Neural cell (in vitro differentiated cells): ENCODE measurements around the gene SH3BP5. TPM values are rescaled to one million over a fixed set of nuclear protein-coding genes. Genes with fewer than 3 reads are reported as not detected.

Experiments
- H2AFZ ChIP-seq: fragments of 200-600, 300-800 bp; sonication (generic), shearing (Covaris generic); 2 replicates; pipeline ENCODE4 v1.6.0; 2014; ENCODE audit warnings: low read depth, mild to moderate bottlenecking, antibody characterized with exemption, low read length, moderate library complexity
- H3F3A ChIP-seq: fragments of 200-600 bp; shearing (Covaris generic); 2 replicates; pipeline ENCODE4 v1.6.1; 2016; ENCODE audit warnings: mild to moderate bottlenecking, moderate library complexity, mixed read lengths, antibody characterized with exemption, low read length; ENCODE audit not compliant: insufficient read depth, poor library complexity, severe bottlenecking
- H3K27ac ChIP-seq: fragments of 200-600, 300-800 bp; sonication (generic), shearing (Covaris generic); 2 replicates; pipeline ENCODE4 v1.5.1; 2014; ENCODE audit warnings: mild to moderate bottlenecking, low read length, moderate library complexity
- H3K27me3 ChIP-seq: fragments of 300-800, 200-600 bp; sonication (generic), shearing (Covaris generic); 2 replicates; pipeline ENCODE4 v1.6.0; 2014; ENCODE audit warnings: mild to moderate bottlenecking, low read depth, low read length, moderate library complexity; ENCODE audit not compliant: insufficient read depth
- H3K36me3 ChIP-seq: fragments of 300-800, 200-600 bp; sonication (generic), shearing (Covaris generic); 2 replicates; pipeline ENCODE4 v1.5.1; 2014; ENCODE audit warnings: mild to moderate bottlenecking, antibody characterized with exemption, low read length, moderate library complexity; ENCODE audit not compliant: insufficient read depth
- H3K4me2 ChIP-seq: fragments of 300-800, 200-600 bp; sonication (generic), shearing (Covaris generic); 2 replicates; pipeline ENCODE4 v1.6.0; 2014; ENCODE audit warnings: mild to moderate bottlenecking, low read length
- H3K4me3 ChIP-seq: fragments of 300-800, 200-600 bp; sonication (generic), shearing (Covaris generic); 2 replicates; pipeline ENCODE4 v1.5.1; 2014; ENCODE audit warnings: mild to moderate bottlenecking, low read length, moderate library complexity
- H3K79me2 ChIP-seq: fragments of 200-600 bp; shearing (Covaris generic); replicated peaks from 2 replicates; pipeline ENCODE4 v1.6.0; 2014; ENCODE audit warnings: mild to moderate bottlenecking, low read length, moderate library complexity; ENCODE audit not compliant: insufficient read depth
- H3K9ac ChIP-seq: fragments of 300-800, 200-600 bp; sonication (generic), shearing (Covaris generic); 2 replicates; pipeline ENCODE4 v1.6.1; 2016; ENCODE audit warnings: mild to moderate bottlenecking, low read length, mixed read lengths
- H3K9me2 ChIP-seq: fragments of 200-600 bp; shearing (Covaris generic); 2 replicates; pipeline ENCODE4 v1.6.1; 2016; ENCODE audit warnings: mild to moderate bottlenecking, low read length, mixed read lengths; ENCODE audit not compliant: insufficient read depth
- H3K9me3 ChIP-seq: fragments of 200-600, 300-800 bp; sonication (generic), shearing (Covaris generic); 2 replicates; pipeline ENCODE4 v1.6.1; 2016; ENCODE audit warnings: mild to moderate bottlenecking, mixed run types, low read length, moderate library complexity, mixed read lengths
- H4K20me1 ChIP-seq: fragments of 200-600 bp; shearing (Covaris generic); 2 replicates; pipeline ENCODE4 v1.6.1; 2016; ENCODE audit warnings: mild to moderate bottlenecking, mixed run types; ENCODE audit not compliant: insufficient read depth
- CTCF ChIP-seq: fragments of 450-650 bp; IDR thresholded peaks from 2 replicates; pipeline ENCODE4 v1.5.1; 2014; ENCODE audit warnings: antibody characterized with exemption, mild to moderate bottlenecking, moderate library complexity; ENCODE audit not compliant: poor library complexity, severe bottlenecking
- EP300 ChIP-seq: fragments of 450-650 bp; conservative IDR thresholded peaks from 2 replicates; pipeline ENCODE4 v1.6.1; 2014; ENCODE audit warnings: antibody characterized with exemption, mild to moderate bottlenecking, moderate library complexity; ENCODE audit not compliant: poor library complexity, severe bottlenecking
- EZH2 ChIP-seq: fragments of 200-600, 300-800 bp; shearing (Covaris generic), sonication (generic); IDR thresholded peaks from 2 replicates; pipeline ENCODE4 v1.6.1; 2014; ENCODE audit warnings: antibody characterized with exemption, low read length, borderline replicate concordance, mild to moderate bottlenecking; ENCODE audit not compliant: insufficient read depth, poor library complexity, severe bottlenecking
- MXI1 ChIP-seq: fragments of 450-650 bp; conservative IDR thresholded peaks from 2 replicates; pipeline ENCODE4 v1.6.1; 2014; ENCODE audit warnings: antibody characterized with exemption, mild to moderate bottlenecking; ENCODE audit not compliant: poor library complexity, severe bottlenecking
- POLR2AphosphoS5 ChIP-seq: IDR thresholded peaks from 2 replicates; pipeline ENCODE4 v1.6.1; 2012
- RAD21 ChIP-seq: fragments of 450-650 bp; conservative IDR thresholded peaks from 2 replicates; pipeline ENCODE4 v1.6.1; 2014; ENCODE audit warnings: antibody characterized with exemption, mild to moderate bottlenecking, moderate library complexity
- REST ChIP-seq: IDR thresholded peaks from 2 replicates; pipeline ENCODE4 v1.6.1; 2012; ENCODE audit warnings: borderline replicate concordance
- SMC3 ChIP-seq: fragments of 450-650 bp; conservative IDR thresholded peaks from 2 replicates; pipeline ENCODE4 v1.6.1; 2014; ENCODE audit warnings: antibody characterized with exemption, mild to moderate bottlenecking, moderate library complexity; ENCODE audit not compliant: poor library complexity
- TAF1 ChIP-seq: IDR thresholded peaks from 2 replicates; pipeline ENCODE4 v1.6.1; 2012; ENCODE audit warnings: low read depth
- polyA plus RNA-seq: library from polyadenylated mRNA; depleted of rRNA; stranded (reverse); fragments of >200 nt; gene quantifications from 2 replicates; pipeline ENCODE4 v1.2.3, GENCODE V29; 2014

Gene SH3BP5
- polyA plus RNA-seq, 1 donor from 2014 or later, result 166 TPM

GRCh38 chr3:15283702-15284101, 48.7 kb downstream of the SH3BP5 start:
- Histone ChIP-seq H3K9ac (no peak overlapping the region), H3F3A (no peaks in the 10 kb centered on the region), H3K36me3 (no peaks in the 10 kb centered on the region), H3K27me3 (no peaks in the 10 kb centered on the region), H3K27ac (no peak overlapping the region), H3K9me3 (no peaks in the 10 kb centered on the region), H4K20me1 (no peaks in the 10 kb centered on the region), H3K79me2 (no peaks in the 10 kb centered on the region), H3K4me2 (no peak overlapping the region), H3K4me3 (no peak overlapping the region), H3K9me2 (no peaks in the 10 kb centered on the region), H2AFZ (no peak overlapping the region)
- no peak for TF ChIP-seq SMC3
- TF ChIP-seq REST, result no peak
- TF ChIP-seq RAD21, result no peak
- TF ChIP-seq POLR2AphosphoS5, result no peak
- no peak for TF ChIP-seq CTCF
- no peak for TF ChIP-seq TAF1
- no peak for TF ChIP-seq EP300
- TF ChIP-seq MXI1, result no peak
- TF ChIP-seq EZH2, result no peak

GRCh38 chr3:15281817-15282216, 50.6 kb downstream of the SH3BP5 start:
- Histone ChIP-seq H3K9ac (no peak overlapping the region), H3K4me2 (no peak overlapping the region), H3K27me3 (no peaks in the 10 kb centered on the region), H2AFZ (no peak overlapping the region), H3K4me3 (no peak overlapping the region), H3F3A (no peaks in the 10 kb centered on the region), H3K9me2 (no peaks in the 10 kb centered on the region), H3K27ac (no peak overlapping the region), H4K20me1 (no peaks in the 10 kb centered on the region), H3K36me3 (no peaks in the 10 kb centered on the region), H3K9me3 (no peaks in the 10 kb centered on the region), H3K79me2 (no peaks in the 10 kb centered on the region)
- no peak for TF ChIP-seq CTCF
- TF ChIP-seq EZH2, result no peak
- TF ChIP-seq TAF1, result no peak
- no peak for TF ChIP-seq RAD21
- no peak for TF ChIP-seq SMC3
- no peak for TF ChIP-seq MXI1
- no peak for TF ChIP-seq POLR2AphosphoS5
- TF ChIP-seq EP300, result no peak
- TF ChIP-seq REST, result no peak
